HG03095 (cell line): Measurements from ENCODE around the gene BLID.

Experiments
- ATAC-seq: cut with Tn5 transposase; IDR thresholded peaks from one replicate; pipeline ENCODE4 v1.9.1; 2021; ENCODE audit warnings: moderate library complexity; ENCODE audit not compliant: unreplicated experiment

Gene BLID

DNA sequence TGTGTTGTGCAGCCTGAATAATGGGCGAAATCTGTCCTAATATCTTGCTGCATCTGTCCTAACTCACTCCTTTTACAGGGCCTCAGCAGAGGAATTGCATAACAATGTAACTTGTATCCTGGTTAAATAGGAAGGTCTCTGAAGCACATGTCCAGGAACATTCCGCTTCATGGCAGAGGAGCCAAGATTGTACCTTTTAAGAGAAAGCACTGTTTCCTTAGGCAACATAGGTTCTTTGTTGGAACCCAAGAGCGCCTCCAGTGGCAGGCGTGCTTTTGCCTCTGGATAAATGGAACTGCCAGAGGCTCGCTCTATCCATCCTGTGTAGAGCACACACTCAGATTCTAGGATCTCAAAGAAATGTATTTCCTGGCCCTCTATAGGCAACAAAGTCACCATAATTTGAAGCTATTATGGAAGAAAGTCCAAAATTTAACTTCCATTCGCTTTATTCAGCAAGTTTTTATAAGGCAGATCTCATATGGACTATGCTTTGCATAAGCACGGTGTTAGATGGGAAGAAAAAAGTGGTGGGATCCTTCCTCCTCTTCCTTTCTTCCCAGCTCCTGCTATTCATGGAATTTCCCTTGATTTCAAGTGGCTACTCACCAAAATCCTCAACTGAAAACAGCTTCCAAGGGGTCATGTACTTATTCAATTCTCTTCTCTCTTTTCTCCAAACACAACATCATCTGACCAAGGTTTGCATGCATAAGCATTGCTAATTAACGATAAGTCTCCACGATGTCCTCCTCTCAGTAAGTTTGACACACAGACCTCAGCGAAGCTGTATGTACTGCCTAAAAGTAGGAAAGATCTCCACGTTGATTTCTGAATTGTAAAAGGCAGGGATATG lies at the start of gene BLID:
TSS of gene BLID (minus strand) at position 692 of the 856 bp plus-strand sequence. CDS start at position 399, 293 bp downstream.
- no peak for ATAC-seq

DNA sequence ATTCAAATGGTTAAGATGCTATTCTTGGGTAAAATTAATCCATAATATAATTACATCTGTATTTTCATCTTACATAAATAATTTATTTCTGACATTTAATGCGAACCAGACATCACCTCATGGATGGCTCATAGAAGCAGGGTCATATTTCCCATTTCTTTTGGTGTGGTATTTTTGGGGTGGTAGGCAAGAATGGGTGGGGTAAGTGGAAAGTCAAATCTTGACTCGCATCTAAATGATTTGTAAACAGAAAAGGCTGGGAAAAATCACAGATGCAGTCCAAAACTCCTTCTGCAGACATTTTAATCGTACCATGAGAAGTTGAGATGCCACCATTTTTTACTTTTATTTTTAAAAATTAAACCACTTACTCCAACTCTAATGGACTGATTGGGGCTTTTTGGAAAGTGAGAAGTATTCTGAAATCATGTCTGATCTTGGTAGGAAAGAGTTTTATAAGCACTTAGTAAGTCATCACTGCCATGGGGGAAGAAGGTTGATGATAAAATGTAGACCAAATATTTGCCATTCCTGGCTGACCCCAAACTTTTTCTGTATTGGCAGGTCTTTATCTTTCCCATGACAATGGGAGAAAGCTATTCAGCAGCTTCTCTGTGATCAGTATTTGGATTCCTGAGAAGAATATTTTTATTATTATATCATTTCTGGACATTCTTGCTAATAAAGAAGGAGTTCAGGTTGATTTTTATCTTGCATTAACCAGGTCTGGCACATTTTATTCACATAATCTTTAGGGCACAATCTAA lies 47.2 kb upstream of the BLID start:
- no peak for ATAC-seq

DNA sequence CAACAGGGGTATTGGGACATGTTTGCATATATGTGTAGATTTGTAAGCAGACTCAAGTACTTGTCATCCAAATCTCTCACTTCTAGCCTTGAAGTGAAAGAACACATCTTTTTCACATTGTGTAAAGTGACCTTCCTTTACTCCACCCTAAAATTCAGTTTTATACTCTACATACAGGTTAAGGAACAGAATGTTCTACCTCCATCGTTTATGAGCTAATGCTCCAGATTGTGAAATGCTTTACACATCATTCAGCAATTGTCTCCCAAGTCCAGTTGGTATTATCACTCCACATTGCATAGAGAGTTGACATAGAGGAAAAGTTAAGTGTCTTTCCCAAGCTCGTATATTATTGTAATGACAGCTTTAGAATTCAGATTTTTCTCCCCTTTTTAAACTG lies 46.1 kb upstream of the BLID start:
- no peak for ATAC-seq

- no peak for ATAC-seq
Measured at GRCh38 chr11:122160841-122161590, 45.0 kb upstream of the BLID start.

GRCh38 chr11:122159861-122160260 lies 43.8 kb upstream of the BLID start:
- ATAC-seq, result no peak

DNA sequence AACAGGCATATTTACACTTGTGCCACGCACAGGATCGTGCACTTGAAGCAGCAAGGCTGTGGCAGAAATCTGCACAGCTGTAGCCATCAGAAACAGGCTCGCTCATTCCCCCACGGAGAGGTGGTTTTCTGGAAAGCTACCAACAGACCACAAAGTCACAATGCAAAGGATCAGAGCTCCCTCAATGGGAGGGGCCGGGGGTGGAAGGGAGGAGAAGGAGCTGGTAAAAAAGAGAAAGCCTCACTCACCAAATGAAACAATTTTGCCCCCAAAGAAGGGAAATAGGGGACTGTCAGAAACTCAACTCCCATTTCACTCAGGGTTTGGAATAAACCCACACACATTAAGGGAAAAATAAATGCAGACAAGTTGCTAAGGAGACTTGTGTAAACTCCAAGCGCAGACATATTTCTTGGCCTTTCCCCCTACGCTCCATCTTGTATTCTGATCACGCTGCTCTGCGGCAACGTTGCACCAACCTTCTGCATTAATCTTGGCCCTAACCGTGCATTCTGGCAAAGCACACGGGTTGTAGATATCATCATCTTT lies 43.2 kb upstream of the BLID start:
- no peak for ATAC-seq

- no peak for ATAC-seq
Measured at GRCh38 chr11:122158171-122158570, 42.2 kb upstream of the BLID start.

DNA sequence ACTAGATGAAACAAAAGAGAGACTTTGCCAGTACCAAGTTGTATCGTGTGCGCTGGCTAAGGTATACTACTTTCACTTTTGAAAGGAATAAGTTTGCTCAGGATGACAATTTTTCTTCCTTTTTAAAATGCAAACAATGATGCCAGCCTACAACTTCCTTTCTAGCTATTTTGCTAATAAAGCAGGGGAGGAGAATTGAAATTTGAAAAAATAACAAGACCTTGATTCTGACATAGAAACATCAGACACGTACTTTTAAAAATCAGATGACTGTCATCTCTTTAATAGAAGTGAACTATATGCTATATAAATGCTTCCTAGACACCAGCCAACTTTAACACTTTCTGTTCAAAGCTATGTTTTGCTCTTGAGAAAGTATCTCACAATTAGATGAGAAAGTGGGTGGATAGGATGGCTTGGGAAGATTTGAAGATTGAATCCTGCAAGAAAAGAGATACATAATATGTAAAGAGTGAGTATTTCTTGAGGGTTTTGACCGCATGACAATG lies 41.7 kb upstream of the BLID start:
- ATAC-seq, result no peak

DNA sequence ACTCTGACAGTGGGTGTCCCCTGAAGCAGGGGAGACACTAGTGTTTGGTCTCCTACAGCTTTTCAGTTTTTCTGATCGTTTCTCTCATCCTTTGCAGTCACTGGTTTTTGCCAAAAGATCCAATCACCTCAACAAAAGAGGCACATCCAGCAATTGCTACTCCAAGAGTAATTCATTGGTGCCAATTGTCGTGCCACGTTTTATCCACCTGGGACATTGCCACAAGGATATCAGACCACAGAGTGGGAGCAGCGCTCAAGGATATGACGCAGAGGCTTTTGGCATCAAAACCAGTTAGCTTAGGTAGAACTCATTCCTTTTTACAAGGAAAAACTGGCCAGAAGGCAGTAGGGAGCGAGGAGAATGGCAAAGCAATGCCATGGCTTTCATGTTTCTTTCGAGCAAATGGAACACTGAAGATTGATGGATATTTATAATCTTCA lies 40.9 kb upstream of the BLID start:
- no peak for ATAC-seq

GRCh38 chr11:122155765-122156527 lies 39.9 kb upstream of the BLID start:
- ATAC-seq, result no peak

- ATAC-seq, result no peak
Measured at GRCh38 chr11:122154994-122155393, 39.0 kb upstream of the BLID start.

DNA sequence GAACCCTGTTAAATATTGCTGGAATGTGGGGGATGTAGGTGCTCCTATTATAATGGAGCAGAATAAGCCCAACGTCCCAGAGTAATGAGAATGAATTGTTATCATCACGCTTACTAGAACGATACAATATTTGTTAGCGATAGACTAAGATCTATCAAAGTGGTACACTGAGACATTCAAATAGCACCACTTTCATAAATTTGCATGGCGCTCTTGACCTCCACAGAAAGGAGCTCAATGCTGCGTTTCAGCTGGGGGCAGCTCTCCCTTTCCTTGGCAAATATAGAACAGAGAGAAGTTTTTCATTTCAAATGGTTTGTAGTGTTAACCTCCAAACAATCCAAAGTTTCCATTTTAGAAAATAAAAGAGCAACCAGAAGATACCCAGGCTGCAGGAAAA lies 38.2 kb upstream of the BLID start:
- no peak for ATAC-seq

DNA sequence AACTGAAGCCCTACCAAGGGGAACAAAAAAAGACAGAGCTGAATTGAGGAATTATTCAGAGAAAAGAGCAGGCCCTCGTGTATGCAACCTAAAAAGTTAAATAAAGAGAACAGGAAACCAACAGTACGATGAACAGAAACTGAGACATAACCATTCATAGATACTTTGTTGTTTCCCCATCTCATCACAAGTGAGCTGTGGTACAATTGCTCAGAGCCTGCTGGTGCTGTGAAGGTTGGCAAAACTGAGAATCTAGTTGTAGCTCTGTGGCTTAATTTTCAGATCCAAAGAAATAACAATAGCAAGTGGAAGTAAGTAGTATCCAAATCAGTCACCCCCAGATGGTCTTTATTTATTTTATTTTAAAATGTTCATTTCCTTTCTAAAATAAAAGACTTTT lies 37.7 kb upstream of the BLID start:
- no peak for ATAC-seq

GRCh38 chr11:122150216-122151124 lies 34.5 kb upstream of the BLID start:
- no peak for ATAC-seq

DNA sequence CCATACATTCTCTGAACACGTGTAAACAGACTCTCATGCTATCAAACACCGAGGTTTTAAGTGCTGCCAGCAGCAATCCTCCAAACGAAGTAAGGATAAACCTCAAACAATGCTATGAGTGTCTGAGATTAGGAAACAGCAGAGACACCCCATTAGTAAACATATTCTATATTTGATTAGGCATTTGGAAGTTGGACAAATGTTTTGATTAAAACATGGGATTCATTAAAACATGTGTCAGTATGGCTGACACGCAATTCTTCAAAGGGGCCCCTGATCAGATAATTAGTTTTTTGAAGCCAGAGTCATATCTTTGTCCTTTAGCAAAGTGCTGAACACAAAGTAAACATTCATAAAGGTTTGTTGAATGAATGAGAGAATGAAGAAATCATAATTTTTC lies 33.2 kb upstream of the BLID start:
- ATAC-seq, result no peak

GRCh38 chr11:122146475-122146874 lies 30.5 kb upstream of the BLID start:
- no peak for ATAC-seq

GRCh38 chr11:122145715-122146274 lies 29.8 kb upstream of the BLID start:
- ATAC-seq, result no peak

GRCh38 chr11:122144752-122145151 lies 28.7 kb upstream of the BLID start:
- ATAC-seq, result no peak

DNA sequence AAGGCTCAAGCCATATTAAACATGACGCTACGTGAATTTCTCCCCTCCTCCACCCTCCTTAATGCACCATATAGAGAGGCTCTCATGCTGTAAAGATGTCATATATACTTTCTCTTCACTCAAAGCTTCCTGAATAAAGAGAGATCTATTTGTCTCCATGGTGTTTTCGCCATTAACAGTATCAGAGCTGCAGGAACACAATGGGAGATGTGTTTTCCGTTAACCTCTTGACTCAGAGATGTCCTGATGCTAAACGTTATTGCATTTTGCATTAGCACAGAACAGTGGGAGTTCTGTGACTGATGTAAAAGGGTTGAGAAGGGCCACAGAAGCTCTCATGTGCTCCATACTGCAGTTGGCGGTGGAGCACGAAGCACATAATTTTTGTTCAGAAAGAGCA lies 25.7 kb upstream of the BLID start:
- ATAC-seq, result no peak
